ENCODE data around the gene MPP2.
"Not testable (repeated sequence)": the region's sequence is repeated elsewhere in the genome, so short reads cannot be mapped to it uniquely, and the experiment has no call there.

Gene MPP2

GRCh38 chr17:43877451-43878155 is 29.7 kb downstream of the MPP2 start:
- no peak for DNase-seq (ENCODE audit: low read depth in 2 of 2, low spot score in 1 of 2)

GRCh38 chr17:43877031-43877430 is 30.3 kb downstream of the MPP2 start:
- no peak for DNase-seq (ENCODE audit: low read depth in 2 of 2, low spot score in 1 of 2)

GRCh38 chr17:43875476-43876147 is 31.7 kb downstream of the MPP2 start:
- no peak for DNase-seq (ENCODE audit: low read depth in 2 of 2, low spot score in 1 of 2)

GRCh38 chr17:43874293-43874692 is 33.0 kb downstream of the MPP2 start:
- DNase-seq (ENCODE audit: low read depth in 2 of 2, low spot score in 1 of 2): no peak

- no peak for DNase-seq (ENCODE audit: low read depth in 2 of 2, low spot score in 1 of 2)
Measured at GRCh38 chr17:43873815-43874214, 33.5 kb downstream of the MPP2 start.

- no peak for DNase-seq (ENCODE audit: low read depth in 2 of 2, low spot score in 1 of 2)
Measured at GRCh38 chr17:43873091-43873490, 34.2 kb downstream of the MPP2 start.

GRCh38 chr17:43871946-43872690 is 35.2 kb downstream of the MPP2 start:
- no peak for DNase-seq (ENCODE audit: low read depth in 2 of 2, low spot score in 1 of 2)

GRCh38 chr17:43869031-43869430 is 38.3 kb downstream of the MPP2 start:
- not testable (repeated sequence) for DNase-seq (ENCODE audit: low read depth in 2 of 2, low spot score in 1 of 2)

GRCh38 chr17:43868226-43868994 is 38.9 kb downstream of the MPP2 start:
- no peak for DNase-seq (ENCODE audit: low read depth in 2 of 2, low spot score in 1 of 2)

GRCh38 chr17:43864161-43864984 is 43.0 kb downstream of the MPP2 start:
- no peak for DNase-seq (ENCODE audit: low read depth in 2 of 2, low spot score in 1 of 2)

- DNase-seq (ENCODE audit: low read depth in 2 of 2, low spot score in 1 of 2): no peak
Measured at GRCh38 chr17:43861960-43862359, 45.4 kb downstream of the MPP2 start.

- no peak for DNase-seq (ENCODE audit: low read depth in 2 of 2, low spot score in 1 of 2)
Measured at GRCh38 chr17:43860927-43861622, 46.3 kb downstream of the MPP2 start.

- DNase-seq (ENCODE audit: low read depth in 2 of 2, low spot score in 1 of 2): no peak
Measured at GRCh38 chr17:43860077-43860725, 47.1 kb downstream of the MPP2 start.

- no peak for DNase-seq (ENCODE audit: low read depth in 2 of 2, low spot score in 1 of 2)
Measured at GRCh38 chr17:43857957-43858600, 49.3 kb downstream of the MPP2 start.

- DNase-seq (ENCODE audit: low read depth in 2 of 2, low spot score in 1 of 2): no peak
Measured at GRCh38 chr17:43857141-43857540, 50.2 kb downstream of the MPP2 start.

GRCh38 chr17:43856141-43856540 is 51.2 kb downstream of the MPP2 start:
- no peak for DNase-seq (ENCODE audit: low read depth in 2 of 2, low spot score in 1 of 2)

- no peak for DNase-seq (ENCODE audit: low read depth in 2 of 2, low spot score in 1 of 2)
Measured at GRCh38 chr17:43855061-43855460, 52.3 kb downstream of the MPP2 start.

- DNase-seq (ENCODE audit: low read depth in 2 of 2, low spot score in 1 of 2): no peak
Measured at GRCh38 chr17:43854498-43854897, 52.8 kb downstream of the MPP2 start.

- no peak for DNase-seq (ENCODE audit: low read depth in 2 of 2, low spot score in 1 of 2)
Measured at GRCh38 chr17:43853546-43853945, 53.8 kb downstream of the MPP2 start.

Measured in stimulated activated CD8-positive, alpha-beta memory T cell treated with anti-CD3 and anti-CD28 coated beads, Interleukin-4, amount 100 ng/mL, for 4 hours (primary cell).